H9 (cell line): Measurements from ENCODE around the gene SEMA5A. TPM values are rescaled to one million over a fixed set of nuclear protein-coding genes. Genes with fewer than 3 reads are reported as not detected.

Experiments
- DNase-seq: peaks from one replicate; pipeline ENCODE4 v3.0.0-alpha.2; 2017
- H2AFZ ChIP-seq: one replicate; pipeline ENCODE4 v1.6.1; 2013; ENCODE audit warnings: mild to moderate bottlenecking, low read length, control low read depth, moderate library complexity
- H2AK5ac ChIP-seq: 2 replicates; pipeline ENCODE4 v1.6.1; 2013; ENCODE audit warnings: low read length, control low read depth, mixed read lengths; ENCODE audit not compliant: insufficient read length
- H2BK120ac ChIP-seq: one replicate; pipeline ENCODE4 v1.6.1; 2013; ENCODE audit warnings: low read depth, mild to moderate bottlenecking, low read length, control low read depth, inconsistent platforms; ENCODE audit not compliant: poor library complexity, severe bottlenecking
- H2BK12ac ChIP-seq: 2 replicates; pipeline ENCODE4 v1.6.1; 2013; ENCODE audit warnings: low read length, control low read depth, mixed read lengths, low read depth; ENCODE audit not compliant: insufficient read length
- H2BK15ac ChIP-seq: 2 replicates; pipeline ENCODE4 v1.6.1; 2013; ENCODE audit warnings: low read depth, low read length, control low read depth
- H2BK20ac ChIP-seq: one replicate; pipeline ENCODE4 v1.6.1; 2013; ENCODE audit warnings: low read depth, mild to moderate bottlenecking, low read length, control low read depth, inconsistent platforms; ENCODE audit not compliant: poor library complexity, severe bottlenecking
- H2BK5ac ChIP-seq: 2 replicates; pipeline ENCODE4 v1.6.1; 2013; ENCODE audit warnings: low read length, control low read depth, mixed read lengths; ENCODE audit not compliant: insufficient read length
- H3K14ac ChIP-seq: 2 replicates; pipeline ENCODE4 v1.6.1; 2013; ENCODE audit warnings: low read length, control low read depth; ENCODE audit not compliant: insufficient read depth
- H3K18ac ChIP-seq: 2 replicates; pipeline ENCODE4 v1.6.1; 2013; ENCODE audit warnings: low read depth, mild to moderate bottlenecking, mixed read lengths, low read length, control low read depth; ENCODE audit not compliant: insufficient read length
- H3K23ac ChIP-seq: 2 replicates; pipeline ENCODE4 v1.6.1; 2013; ENCODE audit warnings: low read length, control low read depth, mixed read lengths, low read depth; ENCODE audit not compliant: insufficient read length
- H3K23me2 ChIP-seq: 2 replicates; pipeline ENCODE4 v1.6.1; 2013; ENCODE audit warnings: low read depth, mild to moderate bottlenecking, mixed read lengths, low read length, control low read depth; ENCODE audit not compliant: insufficient read length, poor library complexity, severe bottlenecking
- H3K27ac ChIP-seq: 2 replicates; pipeline ENCODE4 v1.5.1; 2013; ENCODE audit warnings: low read length, control low read depth, mixed read lengths, low read depth; ENCODE audit not compliant: insufficient read length
- H3K27me3 ChIP-seq: 2 replicates; pipeline ENCODE4 v1.6.1; 2013; ENCODE audit warnings: low read length, control low read depth, inconsistent platforms; ENCODE audit not compliant: insufficient read depth
- H3K4ac ChIP-seq: 2 replicates; pipeline ENCODE4 v1.6.1; 2013; ENCODE audit warnings: low read depth, mild to moderate bottlenecking, control low read depth, inconsistent platforms, low read length, moderate library complexity
- H3K4me1 ChIP-seq: 2 replicates; pipeline ENCODE4 v1.6.1; 2013; ENCODE audit warnings: low read length, control low read depth, inconsistent platforms; ENCODE audit not compliant: insufficient read depth
- H3K4me2 ChIP-seq: 2 replicates; pipeline ENCODE4 v1.6.1; 2013; ENCODE audit warnings: low read length, control low read depth, mixed read lengths; ENCODE audit not compliant: insufficient read length, insufficient read depth
- H3K56ac ChIP-seq: 2 replicates; pipeline ENCODE4 v1.6.1; 2013; ENCODE audit warnings: low read depth, mild to moderate bottlenecking, mixed read lengths, low read length, control low read depth; ENCODE audit not compliant: insufficient read length
- H3K79me1 ChIP-seq: 2 replicates; pipeline ENCODE4 v1.6.1; 2013; ENCODE audit warnings: low read depth, mild to moderate bottlenecking, moderate library complexity, low read length, control low read depth, inconsistent platforms; ENCODE audit not compliant: insufficient read depth, poor library complexity, severe bottlenecking
- H3K79me2 ChIP-seq: 2 replicates; pipeline ENCODE4 v1.6.1; 2013; ENCODE audit warnings: low read length, control low read depth, inconsistent platforms; ENCODE audit not compliant: insufficient read depth
- H3K9ac ChIP-seq: 2 replicates; pipeline ENCODE4 v1.6.1; 2013; ENCODE audit warnings: low read length, control low read depth, mixed read lengths; ENCODE audit not compliant: insufficient read length; ENCODE audit errors: extremely low read depth
- H3K9me3 ChIP-seq: one replicate; pipeline ENCODE4 v1.6.1; 2013; ENCODE audit warnings: low read depth, low read length, inconsistent platforms; ENCODE audit not compliant: control insufficient read depth
- H3T11ph ChIP-seq: one replicate; pipeline ENCODE4 v1.6.1; 2013; ENCODE audit warnings: mild to moderate bottlenecking, low read length, control low read depth, inconsistent platforms
- H4K20me1 ChIP-seq: one replicate; pipeline ENCODE4 v1.6.1; 2013; ENCODE audit not compliant: control insufficient read depth, insufficient read length, insufficient read depth
- H4K5ac ChIP-seq: 2 replicates; pipeline ENCODE4 v1.6.1; 2013; ENCODE audit warnings: low read depth, mild to moderate bottlenecking, mixed read lengths, low read length, control low read depth; ENCODE audit not compliant: insufficient read length
- H4K8ac ChIP-seq: replicated peaks from 2 replicates; pipeline ENCODE4 v1.6.1; 2013; ENCODE audit warnings: low read length, control low read depth, mixed read lengths, low read depth; ENCODE audit not compliant: insufficient read length
- H4K91ac ChIP-seq: 2 replicates; pipeline ENCODE4 v1.6.1; 2013; ENCODE audit warnings: low read depth, mild to moderate bottlenecking, moderate library complexity, mixed read lengths, low read length, control low read depth; ENCODE audit not compliant: insufficient read length
- H3K27ac Mint-ChIP-seq, 3 experiments: 2 replicates in 2 of 3; 3 replicates in 1 of 3; pipeline ENCODE4 v1.8.0; 2020 to 2021; ENCODE audit warnings: mixed read lengths in 3 of 3, mild to moderate bottlenecking in 1 of 3, moderate library complexity in 1 of 3
- H3K27me3 Mint-ChIP-seq: 2 replicates; pipeline ENCODE4 v1.8.0; 2021; ENCODE audit warnings: low read depth, mild to moderate bottlenecking, moderate library complexity, mixed read lengths
- H3K36me3 Mint-ChIP-seq, 3 experiments: 2 replicates in 2 of 3; 3 replicates in 1 of 3; pipeline ENCODE4 v1.8.0; 2020 to 2021; ENCODE audit warnings: low read depth in 3 of 3, mixed read lengths in 3 of 3; ENCODE audit not compliant: insufficient read depth in 1 of 3
- H3K4me1 Mint-ChIP-seq, 2 experiments: 2 replicates each; pipeline ENCODE4 v1.8.0; 2020; ENCODE audit warnings: mixed read lengths in 2 of 2
- H3K4me3 Mint-ChIP-seq, 2 experiments: 2 replicates in 1 of 2; 3 replicates in 1 of 2; pipeline ENCODE4 v1.8.0; 2020 to 2021; ENCODE audit warnings: mild to moderate bottlenecking in 2 of 2, mixed read lengths in 2 of 2, moderate library complexity in 1 of 2
- H3K9me3 Mint-ChIP-seq, 2 experiments: 2 replicates in 1 of 2; 3 replicates in 1 of 2; pipeline ENCODE4 v1.8.0; 2020; ENCODE audit warnings: mild to moderate bottlenecking in 2 of 2, mixed read lengths in 2 of 2, moderate library complexity in 1 of 2
- CTCF ChIP-seq: fragments of 200-600 bp; sonication (generic); conservative IDR thresholded peaks from 3 replicates; pipeline ENCODE4 v1.8.0; 2021; ENCODE audit warnings: antibody characterized with exemption, mild to moderate bottlenecking
- WGBS: extraction: QIAGEN DNeasy Blood & Tissue Kit; methylation state at CpG from one replicate; pipeline ENCODE4 v1.1.7; 2013; ENCODE audit warnings: missing lambda C conversion rate, low lambda C conversion rate, mixed read lengths; ENCODE audit not compliant: insufficient read length; ENCODE audit errors: extremely low coverage; 5-methylcytosine and 5-hydroxymethylcytosine counted together
- total RNA-seq: library from RNA; stranded (reverse); gene quantifications from 2 replicates; pipeline ENCODE4 v1.2.1, GENCODE V29; 2021

The SEMA5A gene
- total RNA-seq, 1 experiment from 2014 or later = 4.3 TPM

- Histone ChIP-seq H2BK20ac (no peak overlapping the region), H3K9me3 (no peaks in the 10 kb centered on the region), H3K56ac (no peak overlapping the region), H3K4me2 (no peak overlapping the region), H3K79me2 (no peaks in the 10 kb centered on the region), H3K4ac (no peak overlapping the region), H3T11ph (no peak overlapping the region), H2AK5ac (no peak overlapping the region), H2BK12ac (no peak overlapping the region), H4K8ac (no peak overlapping the region), H3K23ac (no peak overlapping the region), H2BK15ac (no peak overlapping the region), H3K23me2 (no peaks in the 10 kb centered on the region), H3K14ac (no peak overlapping the region), H2BK120ac (no peak overlapping the region), H4K91ac (no peak overlapping the region), H3K4me1 (peaks cover 5% of the 10 kb centered on the region), H2AFZ (no peak overlapping the region), H3K27me3 (no peaks in the 10 kb centered on the region), H3K79me1 (no peaks in the 10 kb centered on the region), H3K27ac (no peak overlapping the region), H4K20me1 (no peaks in the 10 kb centered on the region), H3K18ac (no peak overlapping the region), H4K5ac (no peak overlapping the region), H3K9ac (no peak overlapping the region), H2BK5ac (no peak overlapping the region)
- peaks cover 26 to 33% of the 10 kb centered on the region in 2 experiments for H3K4me1 Mint-ChIP-seq
- no peak for TF ChIP-seq CTCF
- no peaks in the 10 kb centered on the region; a peak in 1 of 5 replicates for H3K9me3 Mint-ChIP-seq
- no peak overlapping the region for H3K27ac Mint-ChIP-seq
- DNase-seq = no peak
- no peak overlapping the region for H3K4me3 Mint-ChIP-seq
- no CpG with 5 or more reads among the region's 1 CpG for WGBS
- no peaks in the 10 kb centered on the region for H3K27me3 Mint-ChIP-seq
- no peaks in the 10 kb centered on the region for H3K36me3 Mint-ChIP-seq
Measured at GRCh38 chr5:9496801-9497200, 49.1 kb downstream of the SEMA5A start.
